Activated T-cell treated with anti-CD3 and anti-CD28 coated beads for 1 hour (primary cell): ENCODE measurements around the gene CYP2U1.
"Not testable (repeated sequence)": the region's sequence is repeated elsewhere in the genome, so short reads cannot be mapped to it uniquely, and the experiment has no call there.

Experiments
- DNase-seq: peaks from one replicate; pipeline ENCODE4 v3.0.0-alpha.2; 2020; ENCODE audit warnings: low read depth

CYP2U1 gene

GRCh38 chr4:107922486-107923473 is 8.6 kb upstream of the CYP2U1 start:
- no peak for DNase-seq

- DNase-seq = not testable (repeated sequence)
Observed at GRCh38 chr4:107925713-107926112, 5.6 kb upstream of the CYP2U1 start.

- DNase-seq = not testable (repeated sequence)
Observed at GRCh38 chr4:107926875-107927274, 4.5 kb upstream of the CYP2U1 start.

GRCh38 chr4:107931775-107932321 is 499 bp downstream of the CYP2U1 start:
- peak; percentile 10 for DNase-seq

- DNase-seq = no peak
Observed at GRCh38 chr4:107935246-107935645, 3.9 kb downstream of the CYP2U1 start.

- DNase-seq = no peak
Observed at GRCh38 chr4:107937040-107937439, 5.7 kb downstream of the CYP2U1 start.

- DNase-seq = no peak
Observed at GRCh38 chr4:107939307-107939706, 8.0 kb downstream of the CYP2U1 start.

- DNase-seq = no peak
Observed at GRCh38 chr4:107945809-107946208, 14.5 kb downstream of the CYP2U1 start.

- DNase-seq = no peak
Observed at GRCh38 chr4:107950746-107951540, 19.6 kb downstream of the CYP2U1 start.

GRCh38 chr4:107951551-107951950 is 20.2 kb downstream of the CYP2U1 start:
- DNase-seq = no peak

- DNase-seq = no peak
Observed at GRCh38 chr4:107956011-107956410, 24.7 kb downstream of the CYP2U1 start.

GRCh38 chr4:107966903-107967302 is 35.6 kb downstream of the CYP2U1 start:
- DNase-seq = no peak

GRCh38 chr4:107967519-107967918 is 36.2 kb downstream of the CYP2U1 start:
- not testable (repeated sequence) for DNase-seq

- DNase-seq = not testable (repeated sequence)
Observed at GRCh38 chr4:107967921-107968320, 36.6 kb downstream of the CYP2U1 start.

GRCh38 chr4:107970063-107970798 is 38.9 kb downstream of the CYP2U1 start:
- no peak for DNase-seq

GRCh38 chr4:107972605-107973004 is 41.3 kb downstream of the CYP2U1 start:
- DNase-seq = no peak

- no peak for DNase-seq
Observed at GRCh38 chr4:107974523-107974922, 43.2 kb downstream of the CYP2U1 start.

- DNase-seq = no peak
Observed at GRCh38 chr4:107977482-107977881, 46.1 kb downstream of the CYP2U1 start.

- DNase-seq = no peak
Observed at GRCh38 chr4:107977966-107978705, 46.8 kb downstream of the CYP2U1 start.

- no peak for DNase-seq
Observed at GRCh38 chr4:107978716-107979451, 47.5 kb downstream of the CYP2U1 start.
